Stromal cell of bone marrow (primary cell): Measurements from ENCODE around the gene SDK1.
"Not testable (repeated sequence)": the region's sequence is repeated elsewhere in the genome, so short reads cannot be mapped to it uniquely, and the experiment has no call there.

Source experiments
- DNase-seq: peaks from one replicate; pipeline ENCODE4 v3.0.0-alpha.2; 2012; ENCODE audit warnings: low read depth

Gene SDK1

GRCh38 chr7:4073750-4074149 is 772.7 kb downstream of the SDK1 start:
- DNase-seq = no peak

DNA sequence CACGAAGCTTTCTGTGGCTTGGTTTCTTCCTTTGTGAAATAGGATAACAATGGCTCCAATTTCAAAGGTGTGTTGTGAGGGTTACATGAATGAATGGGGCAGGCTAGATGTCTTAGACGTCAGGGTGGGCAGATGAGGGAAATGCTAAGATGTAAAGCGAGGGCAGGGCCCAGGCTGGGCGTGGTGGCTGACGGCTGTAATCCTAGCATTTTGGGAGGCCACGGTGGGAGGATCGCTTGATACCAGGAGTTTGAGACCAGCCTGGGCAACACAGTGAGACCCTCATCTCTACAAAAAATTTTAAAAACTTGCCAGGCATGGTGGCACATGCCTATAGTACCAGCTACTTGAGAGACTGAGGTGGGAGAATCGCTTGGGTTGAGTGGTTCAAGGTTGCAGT is 773.4 kb downstream of the SDK1 start:
- DNase-seq = no peak

DNA sequence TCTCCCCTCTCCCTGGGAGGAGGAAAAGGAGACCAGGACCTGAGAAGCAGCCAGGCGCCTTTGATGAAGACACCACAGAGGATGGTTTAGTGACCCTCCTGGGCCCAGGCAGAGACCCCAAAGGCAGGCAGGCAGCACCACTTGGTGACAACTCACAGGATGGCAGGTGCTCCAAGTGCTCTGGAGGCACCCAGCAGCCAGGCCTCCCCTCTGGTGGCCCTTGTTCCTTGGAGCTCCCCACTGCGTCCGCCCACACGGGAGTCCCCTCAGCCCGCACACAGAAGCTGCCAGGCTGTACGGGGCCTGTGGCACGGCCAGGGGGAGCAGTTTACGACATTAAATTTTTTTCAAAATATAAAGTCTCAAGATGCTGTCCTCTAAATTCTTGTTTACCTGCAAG is 773.9 kb downstream of the SDK1 start:
- DNase-seq = no peak

DNA sequence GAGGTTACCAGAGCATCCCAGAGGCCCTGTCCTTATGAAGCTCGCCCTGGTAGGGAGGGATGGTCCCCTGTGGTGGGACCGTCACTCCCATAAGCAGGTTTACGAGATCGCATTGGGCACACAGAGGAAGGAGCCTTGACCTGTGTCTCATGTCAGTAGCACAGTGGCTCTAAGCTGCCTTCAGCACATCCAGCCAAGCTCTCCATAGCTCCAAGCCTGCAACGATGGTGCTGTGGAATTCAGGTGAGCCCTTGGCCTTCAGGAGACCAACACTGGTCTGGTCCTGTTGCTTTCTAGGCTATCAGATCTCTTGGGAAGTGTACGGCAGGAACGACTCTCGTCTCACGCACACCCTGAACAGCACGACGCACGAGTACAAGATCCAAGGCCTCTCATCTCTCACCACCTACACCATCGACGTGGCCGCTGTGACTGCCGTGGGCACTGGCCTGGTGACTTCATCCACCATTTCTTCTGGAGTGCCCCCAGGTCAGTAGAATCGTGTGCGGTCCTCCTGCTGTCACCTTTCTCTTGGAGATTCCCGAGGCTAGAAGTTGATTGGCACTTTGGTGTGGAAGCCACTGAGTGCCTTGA is 775.7 kb downstream of the SDK1 start:
- no peak for DNase-seq

GRCh38 chr7:4077980-4078379 is 776.9 kb downstream of the SDK1 start:
- DNase-seq = no peak

DNA sequence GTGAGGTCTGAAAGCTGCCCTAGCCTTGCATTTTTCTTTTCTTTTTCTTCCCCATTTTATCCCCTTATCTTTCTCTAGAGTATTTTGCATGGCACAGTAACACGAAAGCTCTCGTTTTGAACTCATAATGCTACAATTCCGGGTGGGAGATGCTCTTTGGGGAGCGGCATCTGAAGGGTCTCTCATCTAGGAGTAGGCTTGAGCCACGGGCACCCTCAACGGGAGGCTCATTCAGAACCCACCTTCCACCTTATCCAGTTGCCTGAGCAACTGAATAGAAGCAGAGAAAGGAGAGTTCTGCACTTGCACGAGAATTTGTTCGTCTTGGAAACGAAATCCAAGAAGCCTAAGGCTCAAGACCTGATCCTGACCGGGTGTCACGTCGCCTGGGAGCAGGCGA is 777.5 kb downstream of the SDK1 start:
- no peak for DNase-seq

DNA sequence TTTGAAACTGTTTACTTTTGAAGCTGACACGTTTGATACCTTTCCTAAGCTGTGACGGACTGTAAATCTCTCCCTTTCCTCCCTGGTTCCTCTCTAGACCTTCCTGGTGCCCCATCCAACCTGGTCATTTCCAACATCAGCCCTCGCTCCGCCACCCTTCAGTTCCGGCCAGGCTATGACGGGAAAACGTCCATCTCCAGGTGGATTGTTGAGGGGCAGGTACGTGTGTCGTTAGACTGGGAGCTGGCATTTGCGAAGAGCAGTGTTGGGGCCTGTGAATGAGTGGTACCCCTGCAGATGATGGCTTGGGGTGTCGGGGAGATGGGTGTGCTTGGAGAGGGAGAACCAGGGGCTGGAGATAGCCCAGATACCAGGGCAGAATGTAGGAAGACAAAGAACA is 778.3 kb downstream of the SDK1 start:
- no peak for DNase-seq

GRCh38 chr7:4079956-4080355 is 778.9 kb downstream of the SDK1 start:
- no peak for DNase-seq

- DNase-seq = no peak
Measured at GRCh38 chr7:4080954-4081353, 779.9 kb downstream of the SDK1 start.

GRCh38 chr7:4083513-4083912 is 782.5 kb downstream of the SDK1 start:
- no peak for DNase-seq

GRCh38 chr7:4084271-4084670 is 783.2 kb downstream of the SDK1 start:
- DNase-seq = no peak

DNA sequence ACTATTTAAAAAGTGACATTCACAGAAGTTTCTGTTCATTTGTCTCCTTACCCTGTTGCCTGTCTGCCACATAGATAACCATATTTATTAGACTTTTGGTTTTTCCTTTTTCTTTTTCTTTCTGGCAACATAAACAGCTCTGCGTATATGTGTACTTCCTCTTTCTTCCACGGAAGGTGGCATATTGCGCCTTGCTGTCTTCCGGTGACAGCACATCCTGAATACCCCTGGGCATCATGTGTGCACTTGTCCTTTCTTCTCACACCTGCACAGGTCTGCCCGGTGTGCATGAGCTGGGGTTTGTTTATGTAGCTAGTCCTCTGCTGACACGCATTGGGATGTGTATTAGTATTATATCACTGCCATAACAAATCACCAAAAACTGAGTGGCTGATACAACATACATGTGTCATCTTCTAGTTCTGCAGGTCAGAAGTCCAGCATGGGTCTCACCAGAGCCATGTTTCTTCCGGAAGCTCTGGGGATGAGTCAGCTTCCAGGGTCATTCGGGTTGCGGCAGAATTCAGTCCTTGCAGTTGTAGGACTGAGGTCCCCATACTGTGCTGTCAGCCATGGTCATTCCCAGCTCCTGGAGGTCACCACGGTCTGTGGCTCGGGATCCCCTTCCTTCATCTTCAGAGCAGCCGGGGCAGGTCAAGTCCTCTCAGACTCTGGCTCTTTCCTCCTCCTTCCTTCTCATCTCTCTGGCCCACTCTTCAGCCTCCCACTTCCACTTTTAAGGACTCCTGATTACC is 785.1 kb downstream of the SDK1 start:
- no peak for DNase-seq

DNA sequence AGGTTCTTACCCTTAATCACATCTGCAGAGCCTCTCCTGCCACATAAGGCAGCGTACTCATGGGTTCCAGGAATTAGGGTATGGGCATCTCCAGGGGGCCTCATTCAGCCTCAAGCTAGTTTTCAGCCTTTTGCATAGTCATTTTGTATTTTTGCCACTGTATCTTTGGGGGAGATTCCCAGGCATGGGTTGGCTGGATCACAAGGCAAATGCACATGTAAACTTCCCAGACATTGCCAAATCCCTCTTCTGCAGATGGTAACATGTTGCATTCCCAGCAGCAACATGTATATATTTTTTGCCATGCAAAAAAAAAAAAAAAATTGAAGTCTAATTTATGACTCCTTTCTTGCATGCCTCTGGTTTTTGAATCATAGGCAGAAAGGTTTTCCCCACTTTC is 785.7 kb downstream of the SDK1 start:
- no peak for DNase-seq

DNA sequence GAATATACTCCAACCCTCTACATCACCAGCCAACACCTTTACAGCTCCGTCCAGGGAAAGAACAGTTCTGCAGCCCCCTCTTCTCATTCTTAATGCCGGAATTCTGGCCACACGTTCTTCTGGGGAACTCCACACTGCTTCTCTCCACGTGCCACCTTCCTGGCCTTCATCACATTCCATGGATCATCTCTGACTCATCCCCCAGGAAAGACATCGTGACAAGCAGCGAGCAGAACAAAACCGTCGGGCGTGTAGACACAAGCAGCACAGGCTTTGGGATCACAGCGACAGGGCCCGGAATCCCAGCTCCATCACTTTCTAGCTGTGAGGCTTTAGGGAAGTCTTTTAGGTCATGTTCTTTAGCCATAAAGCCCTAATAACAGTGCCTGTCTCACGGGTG is 790.7 kb downstream of the SDK1 start:
- DNase-seq = no peak

- no peak for DNase-seq
Measured at GRCh38 chr7:4093035-4093434, 792.0 kb downstream of the SDK1 start.

- DNase-seq = no peak
Measured at GRCh38 chr7:4093483-4093882, 792.4 kb downstream of the SDK1 start.

DNA sequence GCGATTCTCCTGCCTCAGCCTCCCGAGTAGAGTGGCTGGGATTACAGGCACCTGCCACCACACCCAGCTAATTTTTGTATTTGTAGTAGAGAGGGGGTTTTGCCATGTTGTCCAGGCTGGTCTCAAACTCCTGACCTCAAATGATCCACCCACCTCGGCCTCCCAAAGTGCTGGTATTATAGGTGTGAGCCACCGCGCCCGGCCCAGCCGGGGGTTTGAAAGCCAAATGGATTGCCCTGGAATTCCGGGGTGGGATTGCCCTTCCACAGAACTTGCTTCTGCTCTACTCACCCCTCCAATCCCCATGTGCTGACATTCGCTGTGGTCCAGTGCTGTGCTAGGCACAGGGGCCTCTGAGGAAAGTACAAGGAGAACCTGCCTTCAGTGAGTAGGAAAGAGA is 793.1 kb downstream of the SDK1 start:
- DNase-seq = not testable (repeated sequence)

- DNase-seq = no peak
Measured at GRCh38 chr7:4097001-4097609, 796.1 kb downstream of the SDK1 start.

GRCh38 chr7:4098169-4098568 is 797.1 kb downstream of the SDK1 start:
- DNase-seq = no peak

DNA sequence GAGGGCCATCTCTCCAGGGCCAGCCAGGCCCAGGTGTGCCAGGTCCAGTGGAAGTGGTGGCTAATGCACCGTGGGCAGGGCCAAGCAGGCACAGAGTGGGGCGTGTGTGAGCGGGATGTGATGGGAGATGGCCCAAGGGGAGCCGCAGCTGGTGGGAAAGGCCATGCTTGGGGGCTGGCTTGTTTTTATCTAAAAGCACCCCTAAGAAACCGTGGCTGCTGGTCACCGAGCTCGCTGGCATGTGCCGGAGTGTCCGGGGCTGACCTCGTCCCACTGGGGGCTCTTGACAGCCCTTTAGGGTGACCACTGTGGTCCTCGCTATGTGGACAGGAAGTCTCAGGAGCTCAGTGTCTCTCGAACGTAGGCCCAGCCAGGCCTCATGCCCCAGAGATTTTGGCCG is 798.6 kb downstream of the SDK1 start:
- DNase-seq = no peak

- no peak for DNase-seq
Measured at GRCh38 chr7:4100148-4100547, 799.1 kb downstream of the SDK1 start.

- no peak for DNase-seq
Measured at GRCh38 chr7:4100691-4101090, 799.6 kb downstream of the SDK1 start.

DNA sequence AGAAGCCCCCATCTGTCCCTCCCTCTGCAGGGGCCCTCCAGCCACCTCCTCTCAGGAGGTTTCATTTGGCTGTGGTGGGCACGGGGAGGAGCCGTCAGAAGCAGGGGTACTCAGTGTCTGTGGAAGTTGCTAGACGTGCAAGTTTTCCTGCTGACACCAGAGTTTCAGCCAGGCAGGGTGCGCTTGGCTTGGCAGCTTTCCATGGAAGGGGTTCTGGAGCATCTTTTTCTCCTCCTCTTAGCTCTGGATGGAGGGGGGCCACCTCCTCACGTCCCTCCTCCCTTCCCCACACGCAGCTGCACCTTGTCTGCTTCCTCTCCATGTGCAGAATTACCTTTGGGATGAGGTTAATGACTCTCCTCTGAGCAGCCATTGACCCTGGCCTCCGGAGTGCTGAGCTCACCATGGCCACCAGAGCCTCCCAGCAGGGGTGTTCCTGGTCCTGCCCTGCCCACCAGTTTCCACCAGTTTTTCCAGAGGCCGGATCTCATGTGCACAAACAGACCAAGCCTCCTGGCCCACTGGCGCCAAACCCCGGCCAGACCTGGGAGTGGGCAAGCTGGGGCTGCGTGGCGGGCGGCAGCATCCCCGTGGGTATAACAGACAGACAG is 801.3 kb downstream of the SDK1 start:
- DNase-seq = no peak
